K562 (cell line): ENCODE data around the gene KCNH2. TPM values are rescaled to one million over a fixed set of nuclear protein-coding genes. Genes with fewer than 3 reads are reported as not detected.

ENCODE experiments used
- CEBPG ChIP-seq, 3 experiments: fragments of 200-800 bp in 1 of 3; sonication (Bioruptor generic) in 1 of 3; sonication (generic) in 1 of 3; formaldehyde crosslinking in 1 of 3; IDR thresholded peaks in 2 of 3; conservative IDR thresholded peaks in 1 of 3; 2 replicates each; pipeline versions ENCODE4 v1.6.1 to v1.8.0; 2016 to 2022; ENCODE audit warnings: missing compliant biosample characterization in 2 of 3, missing genetic modification characterization in 2 of 3, mild to moderate bottlenecking in 1 of 3, missing genetic modification reagents in 1 of 3
- ERF ChIP-seq: fragments of 450-650 bp; formaldehyde crosslinking; IDR thresholded peaks from 2 replicates; pipeline ENCODE4 v1.4.0; 2020; ENCODE audit warnings: mild to moderate bottlenecking, mixed read lengths
- EZH2 ChIP-seq: IDR thresholded peaks from 2 replicates; pipeline ENCODE4 v1.6.1; 2012; ENCODE audit warnings: low read depth, mild to moderate bottlenecking, inconsistent platforms, low read length, borderline replicate concordance
- GABPB2 ChIP-seq: fragments of 250-450 bp; sonication (Bioruptor Pico); conservative IDR thresholded peaks from 2 replicates; pipeline ENCODE4 v1.5.1; 2021; ENCODE audit warnings: mild to moderate bottlenecking
- NFE2 ChIP-seq: IDR thresholded peaks from 2 replicates; pipeline ENCODE4 v1.6.1; 2014; ENCODE audit warnings: antibody characterized with exemption, low read depth
- SUPT5H ChIP-seq: fragments of 450-650 bp; IDR thresholded peaks from 2 replicates; pipeline ENCODE4 v1.6.1; 2016
- TAL1 ChIP-seq: fragments of 450-650 bp; IDR thresholded peaks from 2 replicates; pipeline ENCODE4 v1.6.1; 2016; ENCODE audit warnings: mild to moderate bottlenecking
- ZNF77 ChIP-seq: fragments of 250-450 bp; sonication (Bioruptor Pico); IDR thresholded peaks from 2 replicates; pipeline ENCODE4 v1.5.0; 2020
- ZNF785 ChIP-seq: fragments of 250-450 bp; sonication (Bioruptor Pico); IDR thresholded peaks from 2 replicates; pipeline ENCODE4 v1.4.0; 2020; ENCODE audit warnings: mild to moderate bottlenecking
- polyA plus RNA-seq, 8 experiments: library from polyadenylated mRNA; depleted of rRNA in 4 of 8; stranded (reverse) in 5 of 8; unstranded in 3 of 8; fragments of >200 nt; fragmentation: Nextera tagmentation in 2 of 8; fragmentation: Illumina TruSeq in 1 of 8; extraction: Ambion mirVana in 2 of 8; extraction: Trizol in 1 of 8; gene quantifications; 2 replicates each; pipeline versions ENCODE4 v1.2.1 to v1.2.3, GENCODE V29; 2011 to 2014; ENCODE audit warnings: inconsistent platforms in 1 of 8, missing spikeins in 1 of 8
- total RNA-seq, 7 experiments: library from RNA; depleted of rRNA in 6 of 7; stranded (reverse); fragments of >200 nt in 6 of 7; fragmentation: Illumina TruSeq in 2 of 7; extraction: Trizol in 2 of 7; gene quantifications; 2 replicates each; pipeline versions ENCODE4 v1.2.1 to v1.2.3, GENCODE V29; 2011 to 2021; ENCODE audit warnings: low replicate concordance in 1 of 7
- TF ChIP-seq, protein P1 (sequence below), 2 experiments: fragments of 450-650 bp in 1 of 2; sonication (generic) in 1 of 2; formaldehyde crosslinking in 1 of 2; IDR thresholded peaks; 2 replicates each; pipeline versions ENCODE4 v1.7.1 to v1.9.0; 2016 to 2022; ENCODE audit warnings: inconsistent platforms in 1 of 2, mild to moderate bottlenecking in 1 of 2, missing genetic modification reagents in 1 of 2
- TF ChIP-seq, protein P2 (sequence below), 2 experiments: IDR thresholded peaks; 2 replicates each; pipeline ENCODE4 v1.6.1; 2011; ENCODE audit warnings: borderline replicate concordance in 1 of 2, control low read depth in 1 of 2, low read depth in 1 of 2, low read length in 1 of 2, mild to moderate bottlenecking in 1 of 2, mixed read lengths in 1 of 2, moderate library complexity in 1 of 2; ENCODE audit not compliant: insufficient read depth in 1 of 2, insufficient read length in 1 of 2, poor library complexity in 1 of 2, severe bottlenecking in 1 of 2; ENCODE audit errors: extremely low read depth in 1 of 2
- TF ChIP-seq, protein P3 (sequence below): fragments of 250-450 bp; sonication (Bioruptor Pico); IDR thresholded peaks from 2 replicates; pipeline ENCODE4 v1.5.0; 2021; ENCODE audit warnings: mild to moderate bottlenecking, moderate library complexity

Gene KCNH2
- total and polyA plus RNA-seq, 9 of the 15 experiments (the other 6 are each of a cell fraction or from before 2014, with no cell fraction given) = 18.1 to 368 (median 218) TPM

DNA sequence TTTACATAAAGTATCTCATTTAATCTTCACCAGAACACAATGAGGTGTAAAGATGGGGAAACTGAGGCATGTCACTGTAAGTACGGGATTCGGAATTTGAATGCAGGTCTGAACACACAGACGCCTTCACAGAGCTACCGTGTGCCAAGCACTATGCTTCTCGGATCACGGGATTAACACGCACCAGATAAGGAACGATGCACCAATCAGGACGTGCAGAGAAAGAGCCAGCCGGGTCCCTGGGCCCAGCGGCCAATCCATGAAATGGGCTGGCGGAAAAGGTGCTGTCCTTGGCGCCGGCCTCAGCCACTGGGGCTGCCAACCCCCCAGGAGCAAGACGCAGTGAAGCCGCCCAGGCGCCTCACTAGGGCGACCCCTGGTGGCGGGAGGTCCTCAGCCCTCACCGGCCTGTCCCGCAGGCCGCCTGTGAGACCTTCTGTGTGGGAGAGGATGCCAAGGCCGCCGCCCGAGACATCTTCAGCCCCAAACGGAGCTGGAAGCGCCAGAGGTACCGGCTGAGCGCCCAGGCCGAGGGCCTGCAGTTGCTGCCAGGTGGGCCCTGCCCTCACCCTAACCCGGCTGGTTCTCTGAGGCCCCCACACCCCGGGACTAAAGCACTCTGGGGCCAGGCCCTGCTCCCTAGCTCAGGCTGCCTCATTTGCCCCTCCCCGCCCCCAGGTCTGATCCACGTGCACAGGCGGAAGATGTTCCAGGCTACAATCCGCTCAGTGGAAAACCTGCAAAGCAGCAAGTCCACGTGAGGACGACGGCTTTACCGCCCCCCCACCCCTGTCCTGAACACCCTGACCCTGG, 30.6 kb upstream of the KCNH2 start (continued):
- TF ChIP-seq, protein P1, sequence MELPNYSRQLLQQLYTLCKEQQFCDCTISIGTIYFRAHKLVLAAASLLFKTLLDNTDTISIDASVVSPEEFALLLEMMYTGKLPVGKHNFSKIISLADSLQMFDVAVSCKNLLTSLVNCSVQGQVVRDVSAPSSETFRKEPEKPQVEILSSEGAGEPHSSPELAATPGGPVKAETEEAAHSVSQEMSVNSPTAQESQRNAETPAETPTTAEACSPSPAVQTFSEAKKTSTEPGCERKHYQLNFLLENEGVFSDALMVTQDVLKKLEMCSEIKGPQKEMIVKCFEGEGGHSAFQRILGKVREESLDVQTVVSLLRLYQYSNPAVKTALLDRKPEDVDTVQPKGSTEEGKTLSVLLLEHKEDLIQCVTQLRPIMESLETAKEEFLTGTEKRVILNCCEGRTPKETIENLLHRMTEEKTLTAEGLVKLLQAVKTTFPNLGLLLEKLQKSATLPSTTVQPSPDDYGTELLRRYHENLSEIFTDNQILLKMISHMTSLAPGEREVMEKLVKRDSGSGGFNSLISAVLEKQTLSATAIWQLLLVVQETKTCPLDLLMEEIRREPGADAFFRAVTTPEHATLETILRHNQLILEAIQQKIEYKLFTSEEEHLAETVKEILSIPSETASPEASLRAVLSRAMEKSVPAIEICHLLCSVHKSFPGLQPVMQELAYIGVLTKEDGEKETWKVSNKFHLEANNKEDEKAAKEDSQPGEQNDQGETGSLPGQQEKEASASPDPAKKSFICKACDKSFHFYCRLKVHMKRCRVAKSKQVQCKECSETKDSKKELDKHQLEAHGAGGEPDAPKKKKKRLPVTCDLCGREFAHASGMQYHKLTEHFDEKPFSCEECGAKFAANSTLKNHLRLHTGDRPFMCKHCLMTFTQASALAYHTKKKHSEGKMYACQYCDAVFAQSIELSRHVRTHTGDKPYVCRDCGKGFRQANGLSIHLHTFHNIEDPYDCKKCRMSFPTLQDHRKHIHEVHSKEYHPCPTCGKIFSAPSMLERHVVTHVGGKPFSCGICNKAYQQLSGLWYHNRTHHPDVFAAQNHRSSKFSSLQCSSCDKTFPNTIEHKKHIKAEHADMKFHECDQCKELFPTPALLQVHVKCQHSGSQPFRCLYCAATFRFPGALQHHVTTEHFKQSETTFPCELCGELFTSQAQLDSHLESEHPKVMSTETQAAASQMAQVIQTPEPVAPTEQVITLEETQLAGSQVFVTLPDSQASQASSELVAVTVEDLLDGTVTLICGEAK (IDR thresholded peaks at IDR 0.05) = peak; percentile 68
- TF ChIP-seq, protein P1 (CRISPR knock-in tag; IDR thresholded peaks at IDR 0.05) = no peak
- no peak for TF ChIP-seq ZNF785 (CRISPR knock-in tag)
- 0 out of 2 replicates have a peak, but pooled peaks have one; percentile 30 for TF ChIP-seq ERF (CRISPR knock-in tag)
- TF ChIP-seq, protein P2, sequence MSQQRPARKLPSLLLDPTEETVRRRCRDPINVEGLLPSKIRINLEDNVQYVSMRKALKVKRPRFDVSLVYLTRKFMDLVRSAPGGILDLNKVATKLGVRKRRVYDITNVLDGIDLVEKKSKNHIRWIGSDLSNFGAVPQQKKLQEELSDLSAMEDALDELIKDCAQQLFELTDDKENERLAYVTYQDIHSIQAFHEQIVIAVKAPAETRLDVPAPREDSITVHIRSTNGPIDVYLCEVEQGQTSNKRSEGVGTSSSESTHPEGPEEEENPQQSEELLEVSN (IDR thresholded peaks at IDR 0.05; ENCODE audit: borderline replicate concordance in 1 of 2, extremely low read depth in 1 of 2, insufficient read depth in 1 of 2, insufficient read length in 1 of 2, low read depth in 1 of 2, low read length in 1 of 2, poor library complexity in 1 of 2, severe bottlenecking in 1 of 2) = peak; percentile 25 to 80
- peak; percentile 82 for TF ChIP-seq SUPT5H
- TF ChIP-seq TAL1 = no peak
- no peak for TF ChIP-seq CEBPG (CRISPR knock-in tag; IDR thresholded peaks at IDR 0.05)
- TF ChIP-seq CEBPG (tag; conservative IDR thresholded peaks at IDR 0.05 in 1 of 2, IDR thresholded peaks at IDR 0.05 in 1 of 2) = no peak
- TF ChIP-seq ZNF77 (CRISPR knock-in tag) = no peak
- TF ChIP-seq EZH2 = no peak
- TF ChIP-seq NFE2 = peak; percentile 41; the same call in 1 of the 2 replicates
- TF ChIP-seq GABPB2 (CRISPR knock-in tag) = no peak
- TF ChIP-seq, protein P3, sequence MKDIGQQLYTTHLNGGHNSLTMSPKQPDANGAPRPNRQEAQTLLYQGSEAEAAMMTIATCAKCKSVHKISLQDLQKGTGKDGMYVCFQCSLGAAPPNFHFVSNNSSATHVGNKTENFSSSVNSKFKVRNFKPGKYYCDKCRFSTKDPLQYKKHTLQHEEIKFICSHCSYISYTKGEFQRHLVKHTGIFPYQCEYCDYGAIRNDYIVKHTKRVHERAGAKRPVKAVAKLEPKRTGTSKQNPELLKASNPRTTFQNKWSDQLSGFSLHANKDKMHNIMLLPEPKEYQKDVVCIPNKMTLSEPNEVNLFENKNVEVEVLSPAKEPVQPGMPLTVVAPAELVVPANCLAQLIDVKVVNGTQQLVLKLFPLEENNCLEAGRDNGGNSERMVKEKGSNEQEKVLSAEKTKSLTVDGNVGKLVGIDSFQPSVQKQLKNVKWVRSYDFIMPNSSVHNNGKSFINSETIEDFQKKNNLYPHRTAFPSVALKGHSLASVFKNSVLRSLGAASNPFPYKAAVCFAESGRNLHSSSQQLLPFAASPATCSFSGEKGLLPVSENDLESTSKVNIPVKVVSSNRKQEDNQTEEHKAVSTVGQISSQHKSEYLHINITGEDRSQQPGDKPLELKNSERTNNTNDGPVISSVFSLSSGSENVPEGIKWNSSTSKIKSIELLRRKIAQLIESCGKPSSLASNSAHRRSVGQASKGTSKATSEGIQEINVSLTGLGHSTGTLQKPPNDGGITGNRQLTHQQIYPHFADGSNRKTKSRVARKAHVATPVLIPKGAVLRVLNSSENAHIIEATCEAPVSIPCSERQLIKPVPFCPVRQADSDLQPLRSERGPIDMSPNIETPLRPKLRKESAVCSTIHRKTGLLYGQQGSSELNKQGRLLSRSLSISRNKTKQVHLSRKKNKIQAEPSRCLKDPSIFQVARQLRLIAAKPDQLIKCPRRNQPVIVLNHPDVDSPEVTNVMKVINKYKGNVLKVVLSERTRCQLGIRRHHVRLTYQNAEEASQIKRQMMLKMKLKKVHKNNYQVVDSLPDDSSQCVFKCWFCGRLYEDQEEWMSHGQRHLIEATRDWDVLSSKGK (CRISPR knock-in tag) = no peak
